Measurements from ENCODE around the gene UBC. TPM values are rescaled to one million over a fixed set of nuclear protein-coding genes. Genes with fewer than 3 reads are reported as not detected.
A peak's percentile ranks its signal among the peaks of the same experiment; 100 is the strongest.

Gene UBC
- total and polyA plus RNA-seq, 9 of the 15 experiments (the other 6 are each of a cell fraction or from before 2014, with no cell fraction given), result 533 to 1,153 (median 813) TPM

GRCh38 chr12:124940143-124940392 is 25.6 kb upstream of the UBC start (continued):
- TF ChIP-seq ZNF23 (CRISPR knock-in tag; IDR thresholded peaks at IDR 0.05) (no peak), ZNF232 (CRISPR knock-in tag; IDR thresholded peaks at IDR 0.05) (no peak), RFX7 (CRISPR knock-in tag; IDR thresholded peaks at IDR 0.05) (no peak), RB1 (IDR thresholded peaks at IDR 0.05; ENCODE audit: low read depth) (no peak), SP1 (CRISPR knock-in tag; IDR thresholded peaks at IDR 0.05) (no peak), PATZ1 (CRISPR knock-in tag; IDR thresholded peaks at IDR 0.05; ENCODE audit: borderline replicate concordance) (no peak), ZNF778 (CRISPR knock-in tag; IDR thresholded peaks at IDR 0.05) (no peak), E2F6 (IDR thresholded peaks at IDR 0.05; ENCODE audit: borderline replicate concordance in 1 of 2, extremely low read depth in 1 of 2, insufficient read depth in 1 of 2, insufficient read length in 1 of 2, low read depth in 1 of 2, low read length in 1 of 2, poor library complexity in 1 of 2, severe bottlenecking in 1 of 2) (peak in 1 of 2 experiments; percentile 3), ZNF217 (CRISPR knock-in tag; IDR thresholded peaks at IDR 0.05) (no peak), TAF9B (IDR thresholded peaks at IDR 0.05; ENCODE audit: partially characterized antibody) (no peak), ZKSCAN1 (IDR thresholded peaks at IDR 0.05; ENCODE audit: low read depth, low read length) (peak; percentile 99), EHMT2 (IDR thresholded peaks at IDR 0.05) (no peak), MLX (CRISPR knock-in tag; conservative IDR thresholded peaks at IDR 0.05) (0 out of 4 replicates have a peak, but pooled peaks of 1 of the 2 experiments have one; percentile 50), RBM25 (IDR thresholded peaks at IDR 0.05; ENCODE audit: low read depth, low read length, severe bottlenecking) (no peak), RBM17 (IDR thresholded peaks at IDR 0.05; ENCODE audit: borderline replicate concordance, low read depth, low read length) (no peak), RBM22 (IDR thresholded peaks at IDR 0.05; ENCODE audit: low read depth, low read length, poor library complexity, severe bottlenecking) (no peak), ZBTB49 (CRISPR knock-in tag; IDR thresholded peaks at IDR 0.05; ENCODE audit: borderline replicate concordance) (peak; percentile 9; the same call in 1 of the 2 replicates), E2F5 (CRISPR knock-in tag; IDR thresholded peaks at IDR 0.05) (no peak), DNMT1 (IDR thresholded peaks at IDR 0.05) (no peak), KDM2B (CRISPR knock-in tag; IDR thresholded peaks at IDR 0.05) (no peak), FOXJ3 (CRISPR knock-in tag; IDR thresholded peaks at IDR 0.05) (no peak)

Measured in K562 (cell line).